IPS DF 6.9 (cell line): Measurements from ENCODE around the gene WDR70.
"Not testable (repeated sequence)": the region's sequence is repeated elsewhere in the genome, so short reads cannot be mapped to it uniquely, and the experiment has no call there.

ENCODE experiments used
- DNase-seq: peaks from one replicate; pipeline ENCODE4 v3.0.0-alpha.2; 2013; ENCODE audit warnings: low read depth, low spot score
- H3K27ac ChIP-seq: one replicate; pipeline ENCODE4 v1.5.1; 2013; ENCODE audit warnings: low read length, control low read depth
- H3K27me3 ChIP-seq: 2 replicates; pipeline ENCODE4 v1.6.1; 2013; ENCODE audit warnings: mild to moderate bottlenecking, low read length; ENCODE audit not compliant: control insufficient read depth, insufficient read depth
- H3K36me3 ChIP-seq: 2 replicates; pipeline ENCODE4 v1.6.1; 2013; ENCODE audit warnings: low read length; ENCODE audit not compliant: control insufficient read depth, insufficient read depth
- H3K4me1 ChIP-seq: 2 replicates; pipeline ENCODE4 v1.6.1; 2013; ENCODE audit warnings: low read length; ENCODE audit not compliant: control insufficient read depth, insufficient read depth
- H3K4me3 ChIP-seq: 2 replicates; pipeline ENCODE4 v1.5.1; 2013; ENCODE audit warnings: mild to moderate bottlenecking, low read length
- H3K9me3 ChIP-seq: 2 replicates; pipeline ENCODE4 v1.6.1; 2013; ENCODE audit warnings: low read length, inconsistent platforms; ENCODE audit not compliant: control insufficient read depth, insufficient read depth
- WGBS: extraction: QIAGEN DNeasy Blood & Tissue Kit; methylation state at CpG from one replicate; pipeline ENCODE4 v1.1.7; 2013; ENCODE audit warnings: mixed read lengths, missing lambda C conversion rate; ENCODE audit not compliant: insufficient read length, insufficient coverage; 5-methylcytosine and 5-hydroxymethylcytosine counted together

WDR70 gene

GRCh38 chr5:37400501-37400900 lies 21.4 kb downstream of the WDR70 start:
- Histone ChIP-seq H3K27me3 (no peaks in the 10 kb centered on the region), H3K4me3 (no peak overlapping the region), H3K36me3 (no peaks in the 10 kb centered on the region), H3K9me3 (no peaks in the 10 kb centered on the region), H3K4me1 (no peaks in the 10 kb centered on the region), H3K27ac (no peak overlapping the region)
- no CpG with 5 or more reads among the region's 4 CpGs for WGBS
- DNase-seq = no peak

GRCh38 chr5:37412515-37412914 lies 33.4 kb downstream of the WDR70 start:
- Histone ChIP-seq H3K9me3 (no peaks in the 10 kb centered on the region), H3K36me3 (no peaks in the 10 kb centered on the region), H3K27me3 (no peaks in the 10 kb centered on the region), H3K4me1 (no peaks in the 10 kb centered on the region), H3K27ac (no peak overlapping the region), H3K4me3 (no peak overlapping the region)
- no CpG with 5 or more reads among the region's 3 CpGs for WGBS
- DNase-seq = no peak

DNA sequence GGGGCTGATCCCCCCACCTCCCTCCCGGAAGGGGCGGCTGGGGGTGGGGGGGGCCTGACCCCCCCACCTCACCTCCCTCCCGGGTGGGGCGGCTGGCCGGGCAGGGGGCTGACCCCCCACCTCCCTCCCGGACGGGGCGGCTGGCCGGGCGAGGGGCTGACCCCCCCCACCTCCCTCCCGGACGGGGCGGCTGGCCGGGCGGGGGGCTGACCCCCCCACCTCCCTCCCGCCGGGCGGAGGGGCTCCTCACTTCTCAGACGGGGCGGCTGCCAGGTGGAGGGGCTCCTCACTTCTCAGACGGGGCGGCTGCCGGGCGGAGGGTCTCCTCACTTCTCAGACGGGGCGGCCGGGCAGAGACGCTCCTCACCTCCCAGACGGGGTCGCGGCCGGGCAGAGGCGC lies 36.3 kb downstream of the WDR70 start:
- H3K9me3 ChIP-seq, DNase-seq, H3K4me1 ChIP-seq, H3K27me3 ChIP-seq, H3K36me3 ChIP-seq, H3K27ac ChIP-seq, H3K4me3 ChIP-seq: not testable (repeated sequence)
- no CpG with 5 or more reads among the region's 33 CpGs for WGBS

DNA sequence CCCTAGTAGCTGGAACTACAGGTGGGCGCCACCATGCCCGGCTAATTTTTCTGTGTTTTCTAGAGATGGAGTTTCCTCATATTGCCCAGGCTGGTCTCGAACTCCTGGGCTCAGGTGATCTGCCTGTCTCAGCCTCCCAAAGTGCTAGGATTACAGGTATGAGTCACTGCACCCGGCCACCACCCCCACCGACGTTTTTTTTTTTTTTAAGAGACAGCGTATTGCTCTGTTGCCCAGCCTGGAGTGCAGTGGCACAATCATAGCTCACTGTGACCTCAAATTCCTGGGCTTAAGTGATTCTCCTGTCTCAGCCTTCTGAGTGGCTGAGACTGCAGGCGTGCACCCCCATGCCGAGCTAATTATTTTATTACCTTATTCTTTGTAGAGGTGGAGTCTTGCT lies 38.2 kb downstream of the WDR70 start:
- Histone ChIP-seq H3K4me3 (no peak overlapping the region), H3K4me1 (no peaks in the 10 kb centered on the region), H3K27ac (no peak overlapping the region), H3K9me3 (no peaks in the 10 kb centered on the region), H3K27me3 (no peaks in the 10 kb centered on the region), H3K36me3 (no peaks in the 10 kb centered on the region)
- DNase-seq = no peak
- WGBS = no CpG with 5 or more reads among the region's 9 CpGs

- no peak overlapping the region for H3K27ac ChIP-seq
- no peak overlapping the region for H3K4me3 ChIP-seq
- DNase-seq = no peak
- WGBS = no CpG with 5 or more reads among the region's 8 CpGs
- H3K9me3 ChIP-seq = no peaks in the 10 kb centered on the region
- H3K27me3 ChIP-seq = no peaks in the 10 kb centered on the region
- H3K4me1 ChIP-seq = no peaks in the 10 kb centered on the region
- H3K36me3 ChIP-seq = no peaks in the 10 kb centered on the region
These were observed 45.3 kb downstream of the WDR70 start for GRCh38 chr5:37424441-37424840.

DNA sequence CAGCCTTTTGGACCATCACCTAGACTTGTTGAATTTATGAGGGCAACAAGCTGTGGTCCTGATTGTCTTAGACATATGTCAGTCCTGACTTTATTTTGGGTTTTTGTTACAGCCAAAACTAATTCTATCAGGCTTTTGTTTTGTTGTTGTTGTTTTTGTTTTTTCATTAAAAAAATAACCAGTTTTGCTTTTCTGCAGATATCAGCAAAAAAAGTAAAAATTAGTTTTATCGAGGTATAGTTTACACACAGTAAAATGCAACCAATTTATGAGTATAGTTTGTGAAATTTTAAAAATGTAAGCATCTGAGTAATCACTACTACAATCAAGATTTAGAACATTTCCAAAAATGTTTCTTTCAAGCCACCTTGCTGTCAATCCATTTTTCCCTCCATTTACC lies 48.9 kb downstream of the WDR70 start:
- Histone ChIP-seq H3K27me3 (no peaks in the 10 kb centered on the region), H3K36me3 (no peaks in the 10 kb centered on the region), H3K27ac (no peak overlapping the region), H3K9me3 (no peaks in the 10 kb centered on the region), H3K4me1 (no peaks in the 10 kb centered on the region), H3K4me3 (no peak overlapping the region)
- WGBS = no CpG with 5 or more reads among the region's 1 CpG
- DNase-seq = no peak

GRCh38 chr5:37435261-37435660 lies 56.1 kb downstream of the WDR70 start:
- DNase-seq = no peak
- no peaks in the 10 kb centered on the region for H3K36me3 ChIP-seq

DNA sequence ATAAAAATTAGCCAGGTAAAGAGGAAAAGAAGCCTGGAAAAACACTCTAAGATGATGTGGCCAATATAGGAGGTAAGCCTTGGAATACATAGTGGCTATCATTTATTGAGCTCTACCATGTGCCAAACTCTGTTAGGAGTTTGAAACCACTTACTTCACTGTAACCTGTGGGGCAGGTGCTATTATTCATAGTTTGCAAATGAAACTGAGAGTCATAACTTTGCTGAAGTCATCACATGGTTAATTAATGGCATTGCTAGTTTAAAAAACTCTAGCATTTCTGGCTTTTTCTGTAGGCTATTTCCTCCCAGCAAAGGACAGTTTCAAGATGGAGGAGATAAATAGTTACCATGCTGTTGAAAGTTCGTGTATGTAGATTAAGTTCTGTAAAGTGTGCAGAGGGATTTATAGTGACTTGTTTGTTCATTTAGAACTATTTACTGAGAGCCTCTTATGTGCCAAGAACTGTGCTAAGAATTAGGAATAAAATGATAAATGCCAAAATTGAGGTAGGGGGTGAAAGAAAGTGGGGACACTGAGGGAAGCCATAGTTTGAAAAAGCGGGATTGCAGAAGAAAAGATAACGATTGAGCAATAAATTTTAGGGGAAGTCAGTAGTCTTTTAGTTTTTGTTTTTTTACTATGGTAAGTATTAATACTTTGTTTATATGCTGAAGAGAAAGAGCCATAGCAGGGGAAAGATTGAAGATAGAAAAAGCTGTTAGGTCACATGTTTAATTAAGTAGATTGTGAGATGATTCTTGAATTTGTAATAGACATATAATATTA lies 57.2 kb downstream of the WDR70 start:
- no peaks in the 10 kb centered on the region for H3K27me3 ChIP-seq
- WGBS = no CpG with 5 or more reads among the region's 3 CpGs
- no peaks in the 10 kb centered on the region for H3K36me3 ChIP-seq
- no peaks in the 10 kb centered on the region for H3K9me3 ChIP-seq
- no peak for DNase-seq
- no peak overlapping the region for H3K27ac ChIP-seq
- no peaks in the 10 kb centered on the region for H3K4me1 ChIP-seq
- no peak overlapping the region for H3K4me3 ChIP-seq

More at GRCh38 chr5:37435261-37435660, 56.1 kb downstream of the WDR70 start:
- H3K9me3 ChIP-seq = no peaks in the 10 kb centered on the region
- H3K4me1 ChIP-seq = no peaks in the 10 kb centered on the region
- H3K27me3 ChIP-seq = no peaks in the 10 kb centered on the region
- H3K4me3 ChIP-seq = no peak overlapping the region
- no peak overlapping the region for H3K27ac ChIP-seq

DNA sequence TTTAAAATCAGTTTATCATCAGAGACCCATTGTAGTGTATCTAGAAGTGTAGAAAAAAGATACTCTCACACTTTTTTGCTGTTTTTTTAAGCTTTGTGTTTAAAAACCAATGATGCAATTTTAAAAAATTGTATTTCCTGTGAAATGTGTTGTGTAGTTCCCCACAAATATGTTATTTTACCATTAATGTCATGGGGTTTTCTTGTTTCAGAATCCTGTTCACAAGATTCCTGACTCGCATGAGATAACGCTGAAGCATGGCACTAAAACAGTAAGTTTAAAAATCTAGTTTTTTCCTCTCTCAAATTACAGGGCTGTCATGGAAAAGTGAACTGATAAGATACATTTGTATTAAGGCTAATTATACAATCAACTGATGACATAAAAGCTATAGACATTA lies 58.6 kb downstream of the WDR70 start:
- DNase-seq = no peak

DNA sequence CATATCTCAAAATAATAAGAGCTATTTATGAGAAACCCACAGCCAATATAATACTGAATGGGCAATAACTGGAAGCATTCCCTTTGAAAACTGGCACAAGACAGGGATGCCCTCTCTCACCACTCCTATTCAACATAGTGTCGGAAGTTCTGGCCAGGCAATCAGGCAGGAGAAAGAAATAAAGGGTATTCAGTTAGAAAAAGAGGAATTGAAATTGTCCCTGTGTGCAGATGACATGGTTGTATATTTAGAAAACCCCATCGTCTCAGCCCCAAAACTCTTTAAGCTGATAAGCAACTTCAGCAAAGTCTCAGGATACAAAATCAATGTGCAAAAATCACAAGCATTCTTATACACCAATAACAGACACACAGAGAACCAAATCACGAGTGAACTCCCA lies 66.7 kb downstream of the WDR70 start:
- not testable (repeated sequence) for DNase-seq, H3K4me1 ChIP-seq, H3K27me3 ChIP-seq, H3K9me3 ChIP-seq, H3K4me3 ChIP-seq, H3K36me3 ChIP-seq, H3K27ac ChIP-seq
- WGBS = no CpG with 5 or more reads among the region's 3 CpGs

More for the DNA sequence above, 58.6 kb downstream of the WDR70 start:
- Histone ChIP-seq H3K4me1 (no peaks in the 10 kb centered on the region), H3K4me3 (no peak overlapping the region), H3K36me3 (no peaks in the 10 kb centered on the region), H3K9me3 (no peaks in the 10 kb centered on the region), H3K27ac (no peak overlapping the region), H3K27me3 (no peaks in the 10 kb centered on the region)
- WGBS = no CpG with 5 or more reads among the region's 2 CpGs

DNA sequence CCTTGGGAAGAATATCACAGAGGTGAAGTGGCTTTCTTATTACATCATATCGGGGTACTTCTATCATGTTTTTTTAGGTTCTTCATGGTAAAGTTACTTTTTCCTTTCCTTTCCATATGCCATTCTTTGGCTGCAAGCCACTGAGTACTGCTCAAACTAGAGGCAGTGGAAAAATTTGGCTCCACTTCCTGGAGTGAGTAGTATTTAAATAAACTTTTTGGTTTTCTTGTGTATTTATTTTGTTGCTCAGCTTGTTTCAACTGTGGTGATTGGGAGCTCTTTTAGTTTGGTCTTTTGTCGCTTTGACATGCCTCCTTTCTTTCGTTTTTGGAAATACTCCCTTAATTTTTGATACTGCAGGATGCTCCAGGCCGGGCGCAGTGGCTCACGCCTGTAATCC lies 69.8 kb downstream of the WDR70 start:
- H3K4me3 ChIP-seq = no peak overlapping the region
- no peaks in the 10 kb centered on the region for H3K4me1 ChIP-seq
- no peak overlapping the region for H3K27ac ChIP-seq
- H3K9me3 ChIP-seq = no peaks in the 10 kb centered on the region
- no peaks in the 10 kb centered on the region for H3K27me3 ChIP-seq
- H3K36me3 ChIP-seq = no peaks in the 10 kb centered on the region
- no peak for DNase-seq
- WGBS = no CpG with 5 or more reads among the region's 6 CpGs
